Mesenchymal stem cell (in vitro differentiated cells and primary cell): Measurements from ENCODE around the gene CDCA3.
"Not testable (repeated sequence)": the region's sequence is repeated elsewhere in the genome, so short reads cannot be mapped to it uniquely, and the experiment has no call there.

Experiments used
- DNase-seq: peaks from one replicate; pipeline ENCODE4 v3.0.0-alpha.2; 2013
- H2AFZ ChIP-seq: one replicate; pipeline ENCODE4 v1.6.1; 2013; ENCODE audit warnings: low read depth, mild to moderate bottlenecking, control low read depth, inconsistent platforms, low read length, moderate library complexity
- H2AK5ac ChIP-seq: 2 replicates; pipeline ENCODE4 v1.6.1; 2013; ENCODE audit warnings: low read length, moderate library complexity, mild to moderate bottlenecking, inconsistent platforms; ENCODE audit not compliant: severe bottlenecking
- H2BK120ac ChIP-seq: one replicate; pipeline ENCODE4 v1.6.1; 2013; ENCODE audit warnings: low read depth, mild to moderate bottlenecking, inconsistent platforms, low read length, moderate library complexity
- H2BK12ac ChIP-seq, 2 experiments: one replicate each; pipeline ENCODE4 v1.6.1; 2013; ENCODE audit warnings: inconsistent platforms in 2 of 2, low read length in 2 of 2, mild to moderate bottlenecking in 2 of 2, moderate library complexity in 2 of 2, control low read depth in 1 of 2
- H2BK15ac ChIP-seq: one replicate; pipeline ENCODE4 v1.6.1; 2013; ENCODE audit warnings: mild to moderate bottlenecking, low read depth, inconsistent platforms; ENCODE audit not compliant: poor library complexity, severe bottlenecking
- H2BK5ac ChIP-seq: 2 replicates; pipeline ENCODE4 v1.6.1; 2013; ENCODE audit warnings: low read depth, mild to moderate bottlenecking, low read length, control low read depth, inconsistent platforms; ENCODE audit not compliant: poor library complexity, severe bottlenecking
- H3K14ac ChIP-seq, 2 experiments: one replicate each; pipeline ENCODE4 v1.6.1; 2013; ENCODE audit warnings: inconsistent platforms in 2 of 2, low read length in 2 of 2, control low read depth in 1 of 2, mild to moderate bottlenecking in 1 of 2, moderate library complexity in 1 of 2
- H3K18ac ChIP-seq, 2 experiments: one replicate each; pipeline ENCODE4 v1.6.1; 2013; ENCODE audit warnings: inconsistent platforms in 2 of 2, low read length in 2 of 2, control low read depth in 1 of 2, low read depth in 1 of 2, mild to moderate bottlenecking in 1 of 2
- H3K23ac ChIP-seq, 2 experiments: one replicate each; pipeline ENCODE4 v1.6.1; 2013; ENCODE audit warnings: inconsistent platforms in 2 of 2, low read length in 2 of 2, mild to moderate bottlenecking in 2 of 2, moderate library complexity in 2 of 2, control low read depth in 1 of 2
- H3K27ac ChIP-seq: 2 replicates; pipeline ENCODE4 v1.5.1; 2013; ENCODE audit warnings: mild to moderate bottlenecking, moderate library complexity, low read length, control low read depth, inconsistent platforms; ENCODE audit not compliant: poor library complexity, severe bottlenecking
- H3K27me3 ChIP-seq, 2 experiments: 2 replicates each; pipeline versions ENCODE4 v1.6.1 to v1.7.0; 2013; ENCODE audit warnings: low read length in 2 of 2, mild to moderate bottlenecking in 2 of 2, moderate library complexity in 2 of 2, control low read depth in 1 of 2, inconsistent platforms in 1 of 2; ENCODE audit not compliant: control insufficient read depth in 1 of 2, insufficient read depth in 1 of 2
- H3K36me3 ChIP-seq, 2 experiments: 2 replicates each; pipeline versions ENCODE4 v1.6.1 to v1.7.0; 2013; ENCODE audit warnings: low read length in 2 of 2, control low read depth in 1 of 2, inconsistent platforms in 1 of 2, low read depth in 1 of 2, mild to moderate bottlenecking in 1 of 2; ENCODE audit not compliant: insufficient read depth in 2 of 2, control insufficient read depth in 1 of 2
- H3K4ac ChIP-seq, 2 experiments: one replicate each; pipeline ENCODE4 v1.6.1; 2013; ENCODE audit warnings: inconsistent platforms in 2 of 2, low read length in 2 of 2, mild to moderate bottlenecking in 2 of 2, moderate library complexity in 2 of 2, control low read depth in 1 of 2, low read depth in 1 of 2
- H3K4me1 ChIP-seq: 2 replicates; pipeline ENCODE4 v1.6.1; 2013; ENCODE audit warnings: low read depth, low read length, control low read depth; ENCODE audit not compliant: control insufficient read depth, insufficient read depth
- H3K4me2 ChIP-seq: 2 replicates; pipeline ENCODE4 v1.6.1; 2013; ENCODE audit warnings: low read length, mild to moderate bottlenecking, inconsistent platforms; ENCODE audit not compliant: poor library complexity, severe bottlenecking
- H3K4me3 ChIP-seq, 2 experiments: 2 replicates each; pipeline versions ENCODE4 v1.5.1 to v1.7.0; 2013; ENCODE audit warnings: low read length in 2 of 2, mild to moderate bottlenecking in 2 of 2, control low read depth in 1 of 2, low read depth in 1 of 2; ENCODE audit not compliant: insufficient read depth in 1 of 2
- H3K79me1 ChIP-seq: replicated peaks from 2 replicates; pipeline ENCODE4 v1.6.1; 2013; ENCODE audit warnings: mild to moderate bottlenecking, control low read depth, low read length, inconsistent platforms; ENCODE audit not compliant: poor library complexity, severe bottlenecking
- H3K9ac ChIP-seq: 2 replicates; pipeline ENCODE4 v1.7.0; 2013; ENCODE audit warnings: mild to moderate bottlenecking, low read length, moderate library complexity
- H3K9me3 ChIP-seq: 2 replicates; pipeline ENCODE4 v1.7.0; 2013; ENCODE audit warnings: mild to moderate bottlenecking, low read length; ENCODE audit not compliant: control insufficient read depth
- H4K8ac ChIP-seq: one replicate; pipeline ENCODE4 v1.6.1; 2013; ENCODE audit warnings: inconsistent platforms, mild to moderate bottlenecking, low read length, moderate library complexity
- H4K91ac ChIP-seq: one replicate; pipeline ENCODE4 v1.6.1; 2013; ENCODE audit warnings: mild to moderate bottlenecking, low read length, inconsistent platforms
- WGBS: methylation state at CpG from one replicate; pipeline ENCODE4 v1.1.7; 2013; ENCODE audit warnings: mixed read lengths; 5-methylcytosine and 5-hydroxymethylcytosine counted together

Gene CDCA3

DNA sequence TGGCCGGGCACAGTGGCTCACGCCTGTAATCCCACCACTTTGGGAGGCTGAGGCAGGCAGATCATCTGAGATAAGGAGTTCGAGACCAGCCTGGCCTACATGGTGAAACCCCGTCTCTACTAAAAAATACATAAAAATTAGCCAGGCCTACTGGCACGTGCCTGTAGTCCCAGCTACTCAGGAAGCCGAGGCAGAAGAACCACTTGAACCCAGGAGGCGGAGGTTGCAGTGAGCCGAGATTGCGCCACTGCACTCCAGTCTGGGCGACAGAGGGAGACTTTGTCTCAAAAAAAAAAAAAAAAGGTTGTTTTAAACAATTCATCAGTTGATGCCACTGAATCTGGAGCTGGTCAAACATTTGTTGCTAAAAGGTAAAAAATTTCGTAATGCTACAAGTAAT, 28.7 kb upstream of the CDCA3 start:
- H2AFZ ChIP-seq, H3K4ac ChIP-seq, DNase-seq, H3K4me3 ChIP-seq, H3K4me2 ChIP-seq, H2BK120ac ChIP-seq, H3K9ac ChIP-seq, H4K8ac ChIP-seq, H3K18ac ChIP-seq, H2BK15ac ChIP-seq, H3K27me3 ChIP-seq, H3K9me3 ChIP-seq, H2BK5ac ChIP-seq, H3K14ac ChIP-seq, H4K91ac ChIP-seq, H3K23ac ChIP-seq, H2BK12ac ChIP-seq, H3K27ac ChIP-seq: not testable (repeated sequence)
- Histone ChIP-seq H2AK5ac (peak overlapping the region; percentile 7), H3K4me1 (peaks cover 13% of the 10 kb centered on the region), H3K79me1 (peaks cover 19% of the 10 kb centered on the region), H3K36me3 (peaks cover 18 to 28% of the 10 kb centered on the region in 2 experiments)
- WGBS: 83% methylated on average over 9 of the region's 11 CpGs

DNA sequence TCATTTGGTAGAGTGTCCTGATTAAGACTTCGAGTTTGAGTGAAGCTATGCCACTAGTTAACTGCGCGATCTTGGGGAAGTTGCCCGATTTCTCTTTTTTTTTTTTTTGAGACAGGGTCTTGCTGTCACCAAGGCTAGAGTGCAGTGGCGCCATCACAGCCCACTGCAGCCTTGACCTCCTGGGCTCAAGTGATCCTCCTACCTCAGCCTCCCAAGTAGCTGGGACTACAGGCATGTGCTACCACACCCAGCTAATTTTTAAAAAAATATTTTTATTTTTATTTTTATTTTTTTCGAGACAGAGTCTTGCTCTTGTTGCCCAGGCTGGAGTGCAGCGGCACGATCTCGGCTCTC, 22.9 kb upstream of the CDCA3 start:
- Histone ChIP-seq H3K4me3 (peak overlapping the region; percentile 86 to 89), H3K4me2 (peak overlapping the region; percentile 25), H3K4me1 (peaks cover 15% of the 10 kb centered on the region), H2AK5ac (peak overlapping the region; percentile 51), H3K36me3 (peaks cover 27 to 40% of the 10 kb centered on the region in 2 experiments), H3K9ac (peak overlapping the region; percentile 97), H3K27ac (peak overlapping the region; percentile 69), H2BK12ac (peak overlapping the region in 1 of 2 experiments; percentile 6), H3K18ac (peak overlapping the region in 1 of 2 experiments; percentile 94), H3K4ac (peak overlapping the region in 1 of 2 experiments; percentile 78), H3K14ac (peak overlapping the region in 1 of 2 experiments; percentile 83)
- H2AFZ ChIP-seq, DNase-seq, H4K91ac ChIP-seq, H3K79me1 ChIP-seq, H3K23ac ChIP-seq, H3K9me3 ChIP-seq, H2BK5ac ChIP-seq, H2BK120ac ChIP-seq, H4K8ac ChIP-seq, H3K27me3 ChIP-seq, H2BK15ac ChIP-seq: not testable (repeated sequence)
- 87% methylated on average over 8 of the region's 9 CpGs for WGBS

DNA sequence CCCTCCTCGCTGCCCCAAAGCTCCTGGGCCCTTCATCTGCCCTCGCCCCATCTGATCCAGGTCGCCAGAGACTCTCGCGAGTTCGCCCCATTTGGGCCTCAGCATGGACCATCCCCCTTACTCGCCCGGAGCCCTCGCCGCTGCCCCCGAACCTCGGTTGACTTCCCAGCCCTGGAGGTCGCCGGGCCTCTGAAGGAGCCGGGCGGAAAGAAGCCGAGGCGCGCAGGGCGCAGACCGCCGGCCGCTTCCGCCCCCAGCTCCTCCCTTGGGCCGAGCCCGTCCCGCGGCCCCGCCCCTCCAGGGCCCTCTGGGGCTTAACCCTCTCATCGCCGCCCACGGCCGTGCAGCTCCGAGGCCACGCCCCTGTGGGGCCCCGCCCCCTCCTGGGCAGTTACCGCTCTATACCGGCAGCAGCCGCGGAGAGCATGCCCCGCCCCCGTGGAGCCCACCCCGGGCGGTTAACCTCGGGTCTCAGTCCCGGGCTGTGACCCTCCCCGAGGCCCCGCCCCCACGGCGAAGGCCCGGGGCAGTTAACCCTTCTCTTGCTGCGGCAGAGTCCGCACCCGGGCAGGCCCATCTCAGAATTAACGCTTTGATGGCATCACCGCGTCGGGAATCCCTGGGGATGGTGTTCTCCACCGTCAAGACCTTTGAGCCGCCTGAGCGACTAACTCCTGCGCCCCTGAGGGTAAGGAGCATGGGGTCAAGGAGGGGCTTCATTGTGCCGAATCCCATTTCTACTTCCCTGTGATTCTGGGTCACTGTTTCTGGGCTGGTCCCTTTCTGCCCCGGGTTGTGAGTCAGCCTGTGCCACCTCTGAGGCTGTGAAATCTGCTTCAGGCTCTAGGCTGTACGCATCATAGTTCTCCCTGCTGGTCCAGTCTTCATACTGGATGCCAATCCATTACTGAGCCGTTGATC, 22.3 kb upstream of the CDCA3 start, which contains the start of gene SPSB2:
Gene SPSB2 (minus strand): TSS at position 210 of the 921 bp plus-strand sequence. CDS start 402 bp downstream, outside the sequence.
- H2BK15ac ChIP-seq: peak within 1 kb of the TSS; percentile 53
- peak within 1 kb of the TSS in 1 of 2 experiments; percentile 98 for H3K23ac ChIP-seq
- H2BK5ac ChIP-seq: peak within 1 kb of the TSS; percentile 22
- H2BK120ac ChIP-seq: peak within 1 kb of the TSS; percentile 42
- no peaks in the 10 kb centered on the region for H3K9me3 ChIP-seq
- peak within 1 kb of the TSS; percentile 67 to 94 for H3K18ac ChIP-seq
- peaks cover 7% of the 10 kb centered on the region for H3K79me1 ChIP-seq
- H3K4me3 ChIP-seq: peak within 1 kb of the TSS; percentile 86 to 89
- DNase-seq: peak; percentile 96
- no peaks in the 10 kb centered on the region for H3K27me3 ChIP-seq
- H3K4me2 ChIP-seq: peak within 1 kb of the TSS; percentile 91
- H3K4me1 ChIP-seq: peaks cover 20% of the 10 kb centered on the region
- WGBS: 2% methylated on average over 64 of the region's 66 CpGs
- H3K4ac ChIP-seq: peak within 1 kb of the TSS; percentile 9 to 81
- peak within 1 kb of the TSS; percentile 80 for H4K91ac ChIP-seq
- H2BK12ac ChIP-seq: peak within 1 kb of the TSS in 1 of 2 experiments; percentile 87
- peak within 1 kb of the TSS; percentile 51 for H2AK5ac ChIP-seq
- peak within 1 kb of the TSS; percentile 97 for H3K9ac ChIP-seq
- peak within 1 kb of the TSS; percentile 62 to 93 for H3K14ac ChIP-seq
- peak within 1 kb of the TSS; percentile 28 for H4K8ac ChIP-seq
- H3K27ac ChIP-seq: peak within 1 kb of the TSS; percentile 90
- H3K36me3 ChIP-seq: peaks cover 27 to 44% of the 10 kb centered on the region in 2 experiments
- H2AFZ ChIP-seq: peak within 1 kb of the TSS; percentile 73
